Hematopoietic multipotent progenitor cell (in vitro differentiated cells): Measurements from ENCODE around the gene SARNP. TPM values are rescaled to one million over a fixed set of nuclear protein-coding genes. Genes with fewer than 3 reads are reported as not detected.
A peak's percentile ranks its signal among the peaks of the same experiment; 100 is the strongest.

Experiments used
- DNase-seq, 3 donors: peaks; one replicate each; pipeline ENCODE4 v3.0.0-alpha.2; 2011 to 2015; ENCODE audit warnings: low read depth in 2 of 3, low spot score in 2 of 3
- small RNA-seq: library from RNA; depleted of rRNA; stranded (forward); fragments of <200 nt; gene quantifications from one replicate; pipeline ENCODE3, GENCODE V24; 2012
- total RNA-seq: library from RNA; depleted of rRNA; stranded (reverse); fragments of >200 nt; gene quantifications from one replicate; pipeline ENCODE4 v1.2.3, GENCODE V29; 2012

Gene SARNP
- total RNA-seq, 1 donor: 23.2 TPM

DNA sequence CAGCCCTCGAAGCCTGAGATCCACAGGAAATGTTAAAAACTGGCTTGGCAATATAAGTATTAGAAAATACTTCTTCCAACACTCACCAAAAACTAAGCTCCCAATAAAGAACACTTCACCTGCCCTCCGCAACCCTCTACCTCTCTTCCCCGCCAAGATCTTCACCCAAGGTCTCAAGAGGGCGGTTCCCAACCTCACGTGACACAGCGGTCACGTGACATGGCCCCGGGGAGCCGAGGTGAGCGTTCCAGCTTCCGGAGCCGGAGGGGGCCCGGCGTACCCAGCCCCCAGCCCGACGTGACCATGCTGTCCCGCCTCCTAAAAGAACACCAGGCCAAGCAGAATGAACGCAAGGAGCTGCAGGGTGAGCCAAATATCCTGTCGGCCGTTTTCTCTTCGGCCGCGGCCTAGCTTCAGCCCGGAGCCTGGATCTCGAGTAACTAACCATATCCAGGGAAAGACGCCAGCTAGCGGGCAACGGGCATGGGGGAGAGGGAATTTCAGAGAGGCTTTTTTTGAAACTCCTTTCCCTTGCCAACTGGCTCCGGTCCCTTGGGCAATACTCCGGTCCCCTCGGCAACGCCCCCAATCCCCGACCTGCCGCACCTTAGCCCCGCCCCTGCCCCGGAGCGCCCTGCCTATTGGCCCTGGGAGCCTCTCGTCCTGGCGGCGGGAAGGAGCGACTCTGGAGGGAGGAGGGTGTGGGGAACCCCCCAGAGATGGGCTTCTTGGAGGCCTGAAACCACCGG lies 101.5 kb downstream of the SARNP start, which contains the start of gene BLOC1S1:
Gene BLOC1S1 (plus strand): TSS at position 214 of the 749 bp plus-strand sequence. CDS start 6 bp downstream, at position 220.
- peak; percentile 91 to 94 (median 93) for DNase-seq

GRCh38 chr12:55715169-55715764 lies 102.3 kb downstream of the SARNP start:
- DNase-seq: no peak

DNA sequence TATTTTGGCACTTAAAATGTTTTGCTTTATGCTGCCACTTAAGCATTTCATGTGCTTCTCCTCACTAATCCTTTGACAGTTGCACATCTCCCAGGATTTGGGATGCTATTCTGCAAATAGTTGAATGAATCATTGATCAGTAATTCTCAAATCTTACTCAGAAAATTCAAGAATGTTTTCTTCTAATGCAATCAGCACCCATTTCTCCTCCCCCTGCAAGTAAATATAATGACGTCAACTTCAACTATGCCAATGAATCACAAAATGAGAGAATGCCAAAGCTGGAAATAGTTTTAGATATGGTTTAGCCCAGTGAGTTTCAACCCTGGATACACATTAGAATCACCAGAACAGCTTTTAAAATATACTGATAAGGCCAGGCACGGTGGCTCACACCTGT lies 103.8 kb downstream of the SARNP start:
- no peak for DNase-seq

GRCh38 chr12:55712700-55713415 lies 104.7 kb downstream of the SARNP start:
- no peak for DNase-seq

DNA sequence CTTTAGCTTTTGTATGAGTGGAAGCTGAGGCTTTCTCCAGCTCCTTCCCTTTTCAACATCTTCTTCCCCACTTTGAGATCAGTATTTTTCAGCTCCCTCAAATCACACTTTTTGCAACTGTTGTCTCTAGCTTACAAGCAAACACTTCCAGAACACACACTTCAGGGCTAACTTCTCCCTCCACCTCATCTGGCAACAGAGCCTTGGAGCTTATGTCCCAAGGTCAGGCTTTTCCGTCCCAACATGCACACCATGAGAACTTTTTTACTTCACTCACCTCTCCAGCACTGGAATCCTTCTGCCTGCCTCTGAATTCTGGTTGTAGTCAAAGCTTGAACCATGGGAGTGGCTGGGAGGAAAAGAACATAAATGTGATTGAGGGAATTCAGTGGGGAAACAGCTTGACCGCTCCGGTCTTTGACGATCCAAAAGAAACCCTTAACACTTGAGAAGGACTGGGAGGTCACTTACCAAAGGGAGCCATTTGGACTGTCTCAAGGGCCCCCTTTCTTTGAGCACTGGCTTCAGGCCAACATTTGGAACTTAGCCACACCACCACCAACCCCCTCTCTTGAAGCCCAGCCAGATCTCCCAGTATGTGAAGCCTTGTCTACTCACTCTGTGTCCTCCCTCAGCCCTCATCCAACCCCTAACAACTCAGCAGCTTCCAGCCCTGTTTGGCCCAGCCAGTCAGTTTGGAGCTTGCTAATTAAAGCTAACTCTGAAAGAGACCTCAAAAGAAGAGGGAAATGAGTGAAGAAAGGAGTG lies 105.6 kb downstream of the SARNP start:
- DNase-seq: no peak

GRCh38 chr12:55708695-55709233 lies 108.8 kb downstream of the SARNP start:
- no peak for DNase-seq

DNA sequence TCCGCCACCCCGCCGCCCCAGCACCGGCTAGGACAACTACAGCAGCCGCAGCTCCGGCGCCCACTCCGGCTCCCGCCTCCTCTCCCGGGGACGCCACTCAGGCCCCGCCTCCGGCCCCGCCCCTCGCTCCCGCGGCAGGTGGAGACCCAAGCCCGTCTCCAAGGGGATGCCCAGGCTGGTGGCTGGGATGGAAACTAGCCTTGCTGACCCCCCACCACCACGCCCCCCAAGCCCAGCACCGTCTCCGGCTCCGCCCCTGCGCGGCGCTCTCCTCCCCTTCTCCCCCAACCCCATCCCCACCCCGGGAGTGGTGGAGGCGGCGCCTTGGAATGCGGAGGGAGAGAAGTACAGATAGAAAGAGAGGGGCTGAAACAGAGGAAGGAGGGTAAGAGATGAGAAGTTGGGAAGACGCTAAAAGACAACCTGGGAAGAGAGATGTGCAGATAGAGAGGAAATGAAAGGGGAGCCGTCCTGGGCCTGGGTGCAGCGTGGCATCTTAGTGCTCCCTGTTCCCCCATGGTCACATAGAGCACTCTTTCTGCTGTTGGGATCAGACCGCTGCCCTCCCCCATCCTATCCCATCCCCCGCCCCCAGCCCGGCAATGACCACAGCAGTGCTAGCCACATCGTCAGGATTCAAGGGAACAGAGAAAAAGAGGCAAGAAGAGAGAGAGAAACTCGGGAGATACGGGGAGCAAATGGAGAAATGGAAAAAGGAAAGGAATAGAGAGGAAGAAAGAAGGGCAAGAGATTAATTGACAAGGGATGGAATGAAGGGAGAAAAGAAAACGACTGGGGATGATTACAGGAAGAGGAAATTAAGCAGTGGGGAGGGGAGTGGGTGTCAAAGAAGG lies 109.5 kb downstream of the SARNP start, which contains the start of gene ITGA7:
Gene ITGA7 (minus strand): TSS at position 64 of the 854 bp plus-strand sequence. CDS start 222 bp downstream, outside the sequence.
- no peak for DNase-seq

Small RNAs within 50 kb of the gene (small RNA-seq; reads per million reads assigned to genes)
- not detected for gene AC009779.1
- not detected for gene RF00017

Other genes with a start within 250 kb of the SARNP start
- not detected for gene OR2AP1, start 245.3 kb downstream of the SARNP start, total RNA-seq
- not detected for gene OR10P1, start 180.8 kb downstream of the SARNP start, total RNA-seq
- gene ITGA7, start 109.8 kb downstream of the SARNP start, total RNA-seq: 1.1 TPM
- gene BLOC1S1, start 101.7 kb downstream of the SARNP start, total RNA-seq: 47.1 TPM
- gene RDH5, start 97.3 kb downstream of the SARNP start, total RNA-seq: 1.9 TPM
- 251 TPM for gene CD63, start 88.7 kb downstream of the SARNP start, total RNA-seq
- 17.5 TPM for gene GDF11, start 74.6 kb downstream of the SARNP start, total RNA-seq
- gene ORMDL2, start 317 bp upstream of the SARNP start, total RNA-seq: 14.8 TPM
- gene DNAJC14, start 11.9 kb upstream of the SARNP start, total RNA-seq: 54.9 TPM
- gene MMP19, start 25.2 kb upstream of the SARNP start, total RNA-seq: 0.27 TPM
- 18.0 TPM for gene PYM1, start 110.2 kb upstream of the SARNP start, total RNA-seq
- 53.6 TPM for gene DGKA, start 113.4 kb upstream of the SARNP start, total RNA-seq
- gene PMEL, start 148.3 kb upstream of the SARNP start, total RNA-seq: 1.3 TPM
- gene CDK2, start 149.1 kb upstream of the SARNP start, total RNA-seq: 27.2 TPM
- gene RAB5B, start 156.4 kb upstream of the SARNP start, total RNA-seq: 39.9 TPM
- 47.1 TPM for gene SUOX, start 179.6 kb upstream of the SARNP start, total RNA-seq
- 5.4 TPM for gene IKZF4, start 203.3 kb upstream of the SARNP start, total RNA-seq
- 168 TPM for gene RPS26, start 224.2 kb upstream of the SARNP start, total RNA-seq